Astrocyte (in vitro differentiated cells and primary cell): ENCODE results near the gene ITCH. TPM values are rescaled to one million over a fixed set of nuclear protein-coding genes. Genes with fewer than 3 reads are reported as not detected.

Source experiments
- DNase-seq: peaks from one replicate; pipeline ENCODE4 v3.0.0-alpha.2; 2010; ENCODE audit warnings: low read depth
- FAIRE-seq: peaks from 2 replicates; lab custom pipeline; 2011; peaks lifted over from hg19 to GRCh38; lab: Jason Lieb, UNC
- H2AFZ ChIP-seq: 2 replicates; pipeline ENCODE4 v1.6.0; 2012; ENCODE audit warnings: low read depth, low read length, inconsistent platforms
- H3K27ac ChIP-seq: 2 replicates; pipeline ENCODE4 v1.5.1; 2011; ENCODE audit warnings: low read depth, low read length, inconsistent platforms
- H3K27me3 ChIP-seq: 2 replicates; pipeline ENCODE4 v1.6.0; 2011; ENCODE audit warnings: low read length, inconsistent platforms; ENCODE audit not compliant: insufficient read depth
- H3K36me3 ChIP-seq: 2 replicates; pipeline ENCODE4 v1.5.1; 2011; ENCODE audit warnings: low read length, inconsistent platforms; ENCODE audit not compliant: insufficient read depth
- H3K4me1 ChIP-seq: 2 replicates; pipeline ENCODE4 v1.5.1; 2011; ENCODE audit warnings: low read length, inconsistent platforms; ENCODE audit not compliant: insufficient read depth
- H3K4me2 ChIP-seq: 2 replicates; pipeline ENCODE4 v1.6.0; 2012; ENCODE audit warnings: low read length, inconsistent platforms
- H3K4me3 ChIP-seq: 2 replicates; pipeline ENCODE4 v1.5.1; 2011; ENCODE audit warnings: low read depth, mild to moderate bottlenecking, low read length, inconsistent platforms; ENCODE audit not compliant: insufficient read depth
- H3K79me2 ChIP-seq: 2 replicates; pipeline ENCODE4 v1.6.0; 2012; ENCODE audit warnings: mild to moderate bottlenecking, low read length, inconsistent platforms; ENCODE audit not compliant: insufficient read depth
- H3K9ac ChIP-seq: 2 replicates; pipeline ENCODE4 v1.6.0; 2012; ENCODE audit warnings: mild to moderate bottlenecking, low read length, inconsistent platforms
- H3K9me3 ChIP-seq: 2 replicates; pipeline ENCODE4 v1.5.1; 2012; ENCODE audit warnings: low read depth, mild to moderate bottlenecking, low read length, inconsistent platforms; ENCODE audit not compliant: insufficient read depth
- H4K20me1 ChIP-seq: 2 replicates; pipeline ENCODE4 v1.6.0; 2012; ENCODE audit warnings: low read length, inconsistent platforms; ENCODE audit not compliant: insufficient read depth
- H3K27ac Mint-ChIP-seq: one replicate; pipeline ENCODE4 v1.8.0; 2021; ENCODE audit warnings: mild to moderate bottlenecking, mixed read lengths; ENCODE audit not compliant: unreplicated experiment
- H3K27me3 Mint-ChIP-seq: one replicate; pipeline ENCODE4 v1.8.0; 2021; ENCODE audit warnings: low read depth, mixed read lengths; ENCODE audit not compliant: unreplicated experiment
- H3K36me3 Mint-ChIP-seq: one replicate; pipeline ENCODE4 v1.8.0; 2021; ENCODE audit warnings: low read depth, mixed read lengths; ENCODE audit not compliant: unreplicated experiment
- H3K4me1 Mint-ChIP-seq: one replicate; pipeline ENCODE4 v1.8.0; 2021; ENCODE audit warnings: low read depth, mixed read lengths; ENCODE audit not compliant: unreplicated experiment
- H3K4me3 Mint-ChIP-seq: one replicate; pipeline ENCODE4 v1.8.0; 2021; ENCODE audit warnings: mild to moderate bottlenecking, moderate library complexity, mixed read lengths; ENCODE audit not compliant: unreplicated experiment
- H3K9me3 Mint-ChIP-seq: one replicate; pipeline ENCODE4 v1.8.0; 2021; ENCODE audit warnings: mild to moderate bottlenecking, mixed read lengths; ENCODE audit not compliant: unreplicated experiment
- EZH2 ChIP-seq: IDR thresholded peaks from 2 replicates; pipeline ENCODE4 v1.6.1; 2012; ENCODE audit warnings: mild to moderate bottlenecking, low read length, inconsistent platforms; ENCODE audit not compliant: insufficient read depth
- total RNA-seq: library from RNA; stranded (reverse); gene quantifications from 2 replicates; pipeline ENCODE4 v1.2.1, GENCODE V29; 2021
- TF ChIP-seq, protein P1 (sequence below): IDR thresholded peaks from 2 replicates; pipeline ENCODE4 v1.5.1; 2011; ENCODE audit warnings: low read depth, mild to moderate bottlenecking, inconsistent platforms, low read length, moderate library complexity; ENCODE audit not compliant: insufficient read depth

ITCH gene
- total RNA-seq, 1 donor from 2014 or later = 79.0 TPM

- H2AFZ ChIP-seq = no peak overlapping the region
- H3K27me3 Mint-ChIP-seq = no peaks in the 10 kb centered on the region
- H3K4me1 ChIP-seq = no peaks in the 10 kb centered on the region
- no peaks in the 10 kb centered on the region for H3K36me3 ChIP-seq
- no peaks in the 10 kb centered on the region for H3K9me3 Mint-ChIP-seq
- no peak overlapping the region for H3K4me2 ChIP-seq
- no peak overlapping the region for H3K4me3 ChIP-seq
- H3K9me3 ChIP-seq = no peaks in the 10 kb centered on the region
- no peak overlapping the region for H3K4me3 Mint-ChIP-seq
- no peaks in the 10 kb centered on the region for H3K27me3 ChIP-seq
- FAIRE-seq (no peak), DNase-seq (no peak)
- no peaks in the 10 kb centered on the region for H3K4me1 Mint-ChIP-seq
- H3K27ac Mint-ChIP-seq = no peak overlapping the region
- H3K36me3 Mint-ChIP-seq = no peaks in the 10 kb centered on the region
- H3K27ac ChIP-seq = no peak overlapping the region
- TF ChIP-seq EZH2 = no peak
- TF ChIP-seq, protein P1, sequence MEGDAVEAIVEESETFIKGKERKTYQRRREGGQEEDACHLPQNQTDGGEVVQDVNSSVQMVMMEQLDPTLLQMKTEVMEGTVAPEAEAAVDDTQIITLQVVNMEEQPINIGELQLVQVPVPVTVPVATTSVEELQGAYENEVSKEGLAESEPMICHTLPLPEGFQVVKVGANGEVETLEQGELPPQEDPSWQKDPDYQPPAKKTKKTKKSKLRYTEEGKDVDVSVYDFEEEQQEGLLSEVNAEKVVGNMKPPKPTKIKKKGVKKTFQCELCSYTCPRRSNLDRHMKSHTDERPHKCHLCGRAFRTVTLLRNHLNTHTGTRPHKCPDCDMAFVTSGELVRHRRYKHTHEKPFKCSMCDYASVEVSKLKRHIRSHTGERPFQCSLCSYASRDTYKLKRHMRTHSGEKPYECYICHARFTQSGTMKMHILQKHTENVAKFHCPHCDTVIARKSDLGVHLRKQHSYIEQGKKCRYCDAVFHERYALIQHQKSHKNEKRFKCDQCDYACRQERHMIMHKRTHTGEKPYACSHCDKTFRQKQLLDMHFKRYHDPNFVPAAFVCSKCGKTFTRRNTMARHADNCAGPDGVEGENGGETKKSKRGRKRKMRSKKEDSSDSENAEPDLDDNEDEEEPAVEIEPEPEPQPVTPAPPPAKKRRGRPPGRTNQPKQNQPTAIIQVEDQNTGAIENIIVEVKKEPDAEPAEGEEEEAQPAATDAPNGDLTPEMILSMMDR = no peak
- H3K9ac ChIP-seq = no peak overlapping the region
- H4K20me1 ChIP-seq = no peaks in the 10 kb centered on the region
- H3K79me2 ChIP-seq = no peaks in the 10 kb centered on the region
Measured at GRCh38 chr20:34552569-34552968, 189.5 kb downstream of the ITCH start.

- DNase-seq = no peak
- no peaks in the 10 kb centered on the region for H3K27me3 ChIP-seq
- peaks cover 5% of the 10 kb centered on the region for H3K4me1 ChIP-seq
- H3K9ac ChIP-seq = no peak overlapping the region
- H3K36me3 Mint-ChIP-seq = no peaks in the 10 kb centered on the region
- FAIRE-seq = no peak
- H3K4me2 ChIP-seq = no peak overlapping the region
- no peaks in the 10 kb centered on the region for H3K36me3 ChIP-seq
- peaks cover 3% of the 10 kb centered on the region for H3K4me1 Mint-ChIP-seq
- H4K20me1 ChIP-seq = no peaks in the 10 kb centered on the region
- no peak overlapping the region for H3K27ac Mint-ChIP-seq
- no peak overlapping the region for H3K27ac ChIP-seq
- no peak overlapping the region for H3K4me3 ChIP-seq
- no peaks in the 10 kb centered on the region for H3K9me3 Mint-ChIP-seq
- H3K79me2 ChIP-seq = no peaks in the 10 kb centered on the region
- H3K4me3 Mint-ChIP-seq = no peak overlapping the region
- no peaks in the 10 kb centered on the region for H3K9me3 ChIP-seq
- H2AFZ ChIP-seq = no peak overlapping the region
- TF ChIP-seq EZH2 = no peak
- TF ChIP-seq, protein P1 = no peak
- no peaks in the 10 kb centered on the region for H3K27me3 Mint-ChIP-seq
Measured at GRCh38 chr20:34553366-34553867, 190.3 kb downstream of the ITCH start.

DNA sequence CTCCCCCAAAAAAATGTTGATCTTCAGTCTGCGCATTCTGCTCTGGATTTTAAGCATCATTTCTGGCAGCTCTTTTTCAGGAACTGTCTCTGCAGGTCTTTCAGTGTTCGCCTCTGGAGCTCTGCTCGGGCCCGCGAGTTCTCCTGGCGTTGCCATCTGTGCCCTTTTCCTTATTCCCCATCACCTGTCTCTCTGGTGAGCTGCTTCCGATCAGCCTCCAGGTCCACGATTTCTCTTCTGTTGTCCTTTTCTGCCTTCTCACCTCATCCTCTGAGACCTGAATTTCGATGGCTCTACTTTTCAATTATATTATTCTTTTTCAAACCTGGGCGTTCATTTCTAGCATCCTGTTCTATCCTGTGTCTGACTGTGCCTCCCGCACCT, 194.9 kb downstream of the ITCH start:
- Mint-ChIP-seq H3K36me3 (no peaks in the 10 kb centered on the region), H3K4me3 (peak overlapping the region; percentile 84), H3K9me3 (no peaks in the 10 kb centered on the region), H3K27ac (peak overlapping the region; percentile 73), H3K27me3 (no peaks in the 10 kb centered on the region), H3K4me1 (peaks cover 3% of the 10 kb centered on the region)
- Histone ChIP-seq H2AFZ (peak overlapping the region; percentile 85), H3K9me3 (no peaks in the 10 kb centered on the region), H3K9ac (peak overlapping the region; percentile 86), H3K4me2 (peak overlapping the region; percentile 92), H3K4me1 (peaks cover 5% of the 10 kb centered on the region), H3K79me2 (no peaks in the 10 kb centered on the region), H3K4me3 (peak overlapping the region; percentile 78), H4K20me1 (peaks cover 8% of the 10 kb centered on the region), H3K27ac (peak overlapping the region; percentile 57), H3K36me3 (no peaks in the 10 kb centered on the region), H3K27me3 (no peaks in the 10 kb centered on the region)
- DNase-seq (no peak), FAIRE-seq (no peak)
- no peak for TF ChIP-seq EZH2
- TF ChIP-seq, protein P1 = no peak
